ENCODE data around the gene DPH2. TPM values are rescaled to one million over a fixed set of nuclear protein-coding genes. Genes with fewer than 3 reads are reported as not detected.

DPH2 gene
- total and polyA plus RNA-seq, 2 of the 8 experiments (the other 6 are each of a cell fraction or from before 2014, with no cell fraction given) = 64.9 to 92.1 TPM

GRCh38 chr1:43968348-43968948 lies 1.4 kb upstream of the DPH2 start:
- Histone ChIP-seq H3K79me1 (ENCODE audit: low read depth, low read length) (0 out of 2 replicates have a peak, but pooled peaks cover 4% of the 10 kb centered on the region), H3K9ac (replicated peaks in 1 of 4; ENCODE audit: extremely low read depth in 1 of 4, low read depth in 3 of 4, low read length in 3 of 4) (no peak overlapping the region), H2BK120ac (replicated peaks; ENCODE audit: low read depth, low read length) (no peak overlapping the region), H2BK20ac (ENCODE audit: low read length) (no peak overlapping the region), H3K79me2 (ENCODE audit: control insufficient read depth in 1 of 2, insufficient read depth in 2 of 2, low read length in 2 of 2) (peaks cover 0 to 12% of the 10 kb centered on the region in 2 experiments; a peak in 2 of 4 replicates), H4K8ac (ENCODE audit: extremely low read depth, insufficient read depth, low read length) (no peak overlapping the region), H4K20me1 (replicated peaks in 1 of 2; ENCODE audit: control insufficient read depth in 1 of 2, insufficient read depth in 2 of 2, low read length in 2 of 2) (peaks cover 2 to 7% of the 10 kb centered on the region in 2 experiments), H2BK15ac (ENCODE audit: low read length) (no peak overlapping the region), H3K9me3 (ENCODE audit: insufficient read depth in 2 of 2, low read depth in 1 of 2, low read length in 1 of 2) (no peaks in the 10 kb centered on the region), H3K4me1 (replicated peaks in 1 of 4; ENCODE audit: control insufficient read depth in 3 of 4, insufficient read depth in 4 of 4, low read length in 3 of 4) (peaks cover 0 to 6% (median 4%) of the 10 kb centered on the region in 4 experiments; a peak in 5 of 7 replicates), H2AFZ (ENCODE audit: low read length) (no peak overlapping the region), H3K18ac (ENCODE audit: extremely low read depth, low read length) (no peak overlapping the region), H3K27me3 (replicated peaks in 1 of 4; ENCODE audit: control insufficient read depth in 3 of 4, extremely low read depth in 1 of 4, insufficient read depth in 3 of 4, low read length in 3 of 4) (no peaks in the 10 kb centered on the region), H2AK5ac (ENCODE audit: low read depth, low read length) (no peak overlapping the region), H3K36me3 (ENCODE audit: control insufficient read depth in 2 of 4, insufficient read depth in 4 of 4, low read length in 3 of 4) (peaks cover 0 to 14% (median 8%) of the 10 kb centered on the region in 4 experiments; a peak in 4 of 8 replicates), H4K5ac (ENCODE audit: insufficient read length, low read depth, low read length) (no peak overlapping the region), H3K14ac (ENCODE audit: insufficient read length) (no peak overlapping the region), H3K4me2 (ENCODE audit: insufficient read depth in 1 of 2, low read depth in 2 of 2, low read length in 2 of 2) (no peak overlapping the region; a peak in 1 of 4 replicates), H2BK5ac (ENCODE audit: low read depth, low read length) (no peak overlapping the region), H3K23me2 (ENCODE audit: low read depth, low read length) (peaks cover 14% of the 10 kb centered on the region; the same call in 1 of the 2 replicates), H3K56ac (replicated peaks; ENCODE audit: insufficient read length, low read depth, low read length) (no peak overlapping the region), H3K23ac (ENCODE audit: insufficient read length) (no peak overlapping the region), H3K27ac (ENCODE audit: low read depth, low read length) (no peak overlapping the region), H3K4ac (replicated peaks; ENCODE audit: insufficient read length, low read depth, low read length) (no peak overlapping the region), H3K4me3 (ENCODE audit: extremely low read depth in 1 of 4, insufficient read depth in 2 of 4, low read depth in 3 of 4, low read length in 4 of 4) (no peak overlapping the region), H2BK12ac (ENCODE audit: low read depth, low read length) (no peak overlapping the region), H4K91ac (replicated peaks; ENCODE audit: insufficient read length, low read length) (no peak overlapping the region)
- DNase-seq (ENCODE audit: low read depth in 1 of 2, low spot score in 2 of 2) (peak in 1 of 2 experiments; percentile 80), FAIRE-seq (peak; percentile 79)
- POLR2A ChIA-PET (ENCODE audit: partially characterized antibody) = interaction anchor here (1.2 to 12.9 kb wide), 7 partner anchors 9 to 67 kb away, joined by 4 to 189 read pairs (median 5); partner anchors contain the start of genes CCDC24, IPO13 and SLC6A9
- CTCF ChIA-PET (ENCODE audit: partially characterized antibody) = interaction anchor here (0.6 to 9.2 kb wide), 10 partner anchors 10 to 204 kb away, joined by 3 to 79 read pairs (median 4); partner anchors contain the start of genes ARTN and IPO13
- TF ChIP-seq POU5F1 (IDR thresholded peaks at IDR 0.05; ENCODE audit: low read depth, low read length) = no peak
- peak; percentile 84 to 90; a peak in 3 of 4 replicates for TF ChIP-seq SIN3A (conservative IDR thresholded peaks at IDR 0.05 in 1 of 2, IDR thresholded peaks at IDR 0.05 in 1 of 2; ENCODE audit: low read depth in 1 of 2, low read length in 2 of 2)
- no peak for TF ChIP-seq MAX (IDR thresholded peaks at IDR 0.05)
- TF ChIP-seq ZNF274 (IDR thresholded peaks at IDR 0.05; ENCODE audit: borderline replicate concordance, extremely low read depth, low read length) = no peak
- WGBS, 2 experiments (ENCODE audit: extremely low coverage in 1 of 2, insufficient coverage in 1 of 2, insufficient read length in 1 of 2, insufficient replicate concordance in 2 of 2, low coverage in 1 of 2, low lambda C conversion rate in 2 of 2, missing lambda C conversion rate in 1 of 2) = 79% methylated on average over 5 of the region's 6 CpGs; no CpG with 5 or more reads in 1 of the 2 experiments

All from H1 (cell line).